PC-9 (cell line): ENCODE data around the gene IL1RAPL1.

Experiments used
- EZH2 ChIP-seq: fragments of 200-600 bp; sonication (generic); IDR thresholded peaks from 2 replicates; pipeline ENCODE4 v1.8.0; 2017; ENCODE audit warnings: antibody characterized with exemption, low read depth
- TF ChIP-seq, protein P1 (sequence below): fragments of 200-600 bp; sonication (generic); conservative IDR thresholded peaks from 2 replicates; pipeline ENCODE4 v1.6.1; 2017; ENCODE audit warnings: mixed run types, antibody characterized with exemption, mild to moderate bottlenecking, moderate library complexity

DNA sequence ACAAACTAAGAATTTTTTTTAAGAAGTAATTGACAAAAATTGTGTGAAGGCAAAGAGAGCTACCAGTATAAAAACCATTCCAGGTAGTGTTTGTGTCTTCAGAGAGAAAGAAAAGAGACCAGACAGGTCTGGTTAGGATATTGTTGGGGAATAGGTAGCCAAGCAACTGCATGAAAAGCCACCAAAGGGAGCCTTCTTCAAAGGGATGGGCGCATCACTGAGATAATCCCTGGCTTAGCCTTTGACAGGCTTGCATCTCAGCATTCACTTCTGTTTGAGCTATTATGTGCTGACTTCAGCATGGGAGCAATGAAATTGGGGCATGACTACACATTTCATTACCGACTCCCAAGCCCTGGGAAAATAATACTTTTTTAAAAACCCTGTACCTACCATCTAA is 496.6 kb downstream of the IL1RAPL1 start:
- TF ChIP-seq, protein P1, sequence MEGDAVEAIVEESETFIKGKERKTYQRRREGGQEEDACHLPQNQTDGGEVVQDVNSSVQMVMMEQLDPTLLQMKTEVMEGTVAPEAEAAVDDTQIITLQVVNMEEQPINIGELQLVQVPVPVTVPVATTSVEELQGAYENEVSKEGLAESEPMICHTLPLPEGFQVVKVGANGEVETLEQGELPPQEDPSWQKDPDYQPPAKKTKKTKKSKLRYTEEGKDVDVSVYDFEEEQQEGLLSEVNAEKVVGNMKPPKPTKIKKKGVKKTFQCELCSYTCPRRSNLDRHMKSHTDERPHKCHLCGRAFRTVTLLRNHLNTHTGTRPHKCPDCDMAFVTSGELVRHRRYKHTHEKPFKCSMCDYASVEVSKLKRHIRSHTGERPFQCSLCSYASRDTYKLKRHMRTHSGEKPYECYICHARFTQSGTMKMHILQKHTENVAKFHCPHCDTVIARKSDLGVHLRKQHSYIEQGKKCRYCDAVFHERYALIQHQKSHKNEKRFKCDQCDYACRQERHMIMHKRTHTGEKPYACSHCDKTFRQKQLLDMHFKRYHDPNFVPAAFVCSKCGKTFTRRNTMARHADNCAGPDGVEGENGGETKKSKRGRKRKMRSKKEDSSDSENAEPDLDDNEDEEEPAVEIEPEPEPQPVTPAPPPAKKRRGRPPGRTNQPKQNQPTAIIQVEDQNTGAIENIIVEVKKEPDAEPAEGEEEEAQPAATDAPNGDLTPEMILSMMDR: no peak
- no peak for TF ChIP-seq EZH2
